GM19193 (cell line): ENCODE results near the gene DHX36.

Source experiments
- POLR2A ChIP-seq: IDR thresholded peaks from 4 replicates; pipeline ENCODE4 v1.6.1; 2011; ENCODE audit not compliant: insufficient read depth, insufficient read length; ENCODE audit errors: extremely low read depth

The DHX36 gene

DNA sequence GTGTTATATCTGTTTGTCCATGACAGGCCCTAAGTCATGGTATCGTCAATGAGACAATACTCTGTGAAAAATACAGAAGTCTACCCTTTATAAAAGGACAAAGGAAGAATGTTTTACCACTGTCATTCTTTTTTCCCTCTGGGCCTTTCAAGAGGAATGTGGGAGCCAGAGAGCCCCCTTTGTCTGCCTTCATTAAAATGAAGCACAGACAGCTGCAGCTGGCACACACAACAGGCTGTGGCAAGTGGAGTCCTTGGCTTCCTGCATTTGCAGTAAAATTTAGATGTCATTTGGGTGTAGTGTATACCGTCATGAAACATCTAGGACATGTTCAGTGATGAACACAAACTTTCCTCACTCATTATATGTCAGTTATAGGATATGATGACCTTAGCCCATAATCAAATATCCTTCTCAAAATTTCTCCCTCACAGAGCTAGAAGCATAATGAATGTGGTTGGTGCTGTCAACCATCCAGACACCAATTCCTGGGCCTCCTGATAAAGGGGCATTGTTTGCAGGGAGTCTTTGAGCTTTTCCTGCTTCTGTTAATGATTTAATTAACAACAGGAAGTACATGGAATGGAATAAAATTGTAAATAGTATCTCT is 76.4 kb downstream of the DHX36 start:
- no peak for TF ChIP-seq POLR2A

DNA sequence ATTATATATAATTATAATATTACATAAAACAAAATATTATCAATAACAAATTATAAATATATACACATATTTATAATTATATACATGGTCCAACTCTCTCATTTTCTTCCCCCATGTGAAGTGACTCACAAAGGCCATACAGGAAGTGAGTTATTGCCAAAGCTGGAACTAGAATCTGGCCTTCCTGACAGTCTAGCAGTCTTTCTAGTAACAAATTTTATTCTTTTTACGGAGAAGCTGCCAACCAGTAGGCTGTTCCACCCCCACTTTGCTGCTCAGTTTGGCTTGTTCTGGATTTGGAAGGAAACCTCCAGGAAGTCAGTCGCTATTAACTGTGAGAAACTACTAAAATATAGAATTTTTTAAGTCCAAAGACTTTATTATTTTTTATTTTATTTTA is 79.6 kb downstream of the DHX36 start:
- no peak for TF ChIP-seq POLR2A

DNA sequence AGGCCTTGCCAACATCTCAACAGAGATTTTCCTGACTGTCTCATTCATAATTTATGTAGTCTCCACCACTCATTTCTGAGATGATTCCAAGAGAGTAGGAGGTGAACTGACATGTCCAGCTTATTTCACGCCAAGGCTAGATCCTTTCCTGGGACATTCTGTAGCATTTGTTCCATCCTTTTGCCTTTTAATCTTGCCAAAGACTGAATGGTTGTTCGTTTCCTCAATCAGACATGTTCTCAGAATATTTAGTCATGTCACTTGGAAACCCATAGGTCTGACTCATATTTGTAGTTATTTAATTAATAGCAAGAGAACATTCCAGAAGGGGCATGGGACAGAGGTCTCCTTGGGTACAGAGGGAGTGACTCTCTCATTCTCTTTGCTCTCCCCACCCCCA is 80.9 kb downstream of the DHX36 start:
- no peak for TF ChIP-seq POLR2A

DNA sequence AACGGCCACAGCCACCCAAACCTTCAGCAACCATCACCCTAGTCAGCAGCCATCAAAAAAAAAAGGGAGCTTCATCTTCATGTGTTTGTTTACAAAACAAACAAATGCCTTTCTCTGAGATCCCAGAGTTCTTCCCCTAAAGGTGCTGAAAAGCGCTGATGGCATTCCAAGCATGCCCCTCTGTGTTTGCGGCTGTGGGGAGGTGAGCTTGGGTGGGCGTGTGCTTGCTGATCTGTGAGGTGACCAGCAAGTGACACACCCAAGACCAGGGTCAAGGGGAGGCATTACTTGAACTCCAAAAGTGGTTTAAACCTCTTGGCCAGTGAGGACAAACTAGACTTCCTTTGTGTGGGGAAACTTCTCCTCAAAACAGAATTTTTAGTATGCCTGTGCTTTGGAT is 81.5 kb downstream of the DHX36 start:
- no peak for TF ChIP-seq POLR2A

DNA sequence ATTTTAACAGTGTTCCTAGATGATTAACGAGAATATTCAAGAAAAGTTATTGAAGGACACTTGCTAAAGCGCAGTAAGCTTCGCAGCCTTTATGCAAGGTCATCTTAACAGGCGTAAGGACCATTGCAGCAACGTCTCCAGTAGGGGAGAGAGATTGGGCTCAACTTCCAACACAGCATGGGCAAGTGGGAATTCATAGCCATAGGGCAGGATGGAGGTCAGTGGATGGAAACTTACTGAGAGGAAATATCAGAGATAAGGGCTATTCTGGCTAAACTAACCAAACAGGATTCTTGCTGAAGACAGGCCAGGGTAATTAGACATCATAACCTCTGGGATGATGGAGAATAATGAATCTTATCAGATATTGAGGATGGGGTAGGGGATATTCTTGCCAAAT is 82.8 kb downstream of the DHX36 start:
- TF ChIP-seq POLR2A: no peak

DNA sequence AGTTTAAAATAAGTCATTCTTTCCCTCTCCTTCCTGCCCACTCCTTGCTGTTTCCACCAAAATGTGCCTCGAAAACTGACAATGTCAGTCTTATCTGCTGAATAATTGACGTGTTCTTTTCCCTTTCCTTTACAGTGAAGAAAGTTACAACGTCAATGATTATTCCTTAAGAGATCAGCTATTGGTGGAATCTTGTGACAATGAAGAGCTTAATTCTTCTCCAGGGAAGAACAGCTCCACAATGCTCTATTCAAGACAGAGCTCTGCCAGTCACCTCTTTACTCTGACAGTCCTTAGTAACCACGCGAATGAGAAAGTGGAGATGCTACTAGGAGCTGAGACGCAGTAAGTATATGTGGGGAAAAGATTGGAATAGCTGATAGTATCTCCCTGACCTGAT is 84.1 kb downstream of the DHX36 start:
- no peak for TF ChIP-seq POLR2A

DNA sequence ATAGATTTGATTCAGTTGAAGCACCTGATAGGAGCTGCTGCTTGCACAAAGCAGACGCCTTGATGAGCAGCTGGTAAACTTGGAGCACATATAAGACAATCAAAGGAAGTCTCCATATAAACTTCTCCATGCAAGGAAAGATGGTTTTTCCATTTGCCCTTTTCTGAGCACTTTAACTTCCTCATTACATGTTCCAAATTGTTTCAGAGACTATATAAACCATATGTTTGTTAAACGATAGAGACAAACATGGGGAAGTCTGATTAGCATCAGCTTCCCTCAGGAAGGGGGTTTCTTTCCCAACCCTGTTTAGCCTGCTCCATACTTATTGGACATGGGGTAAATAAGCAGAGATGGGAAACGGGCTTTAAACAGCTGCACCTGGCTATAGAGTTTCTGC is 88.0 kb downstream of the DHX36 start:
- no peak for TF ChIP-seq POLR2A

DNA sequence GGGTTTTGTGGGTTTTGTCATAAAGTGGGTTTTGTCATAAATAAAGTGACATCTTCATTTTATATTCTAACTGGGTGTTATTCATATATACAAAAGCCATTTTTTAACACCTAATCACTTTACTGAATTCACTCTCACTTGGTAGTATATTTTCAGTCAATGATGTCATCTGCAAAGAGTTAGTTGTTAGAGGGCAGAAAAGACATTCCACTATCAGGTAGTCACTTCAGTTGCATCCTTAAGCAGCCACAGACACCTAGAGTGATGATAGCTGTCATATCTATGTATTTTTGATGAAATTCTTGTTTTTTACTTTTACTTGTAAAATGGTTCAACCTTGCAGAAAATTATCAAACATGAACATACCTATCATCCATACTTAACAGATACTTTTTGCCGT is 89.0 kb downstream of the DHX36 start:
- TF ChIP-seq POLR2A: no peak

DNA sequence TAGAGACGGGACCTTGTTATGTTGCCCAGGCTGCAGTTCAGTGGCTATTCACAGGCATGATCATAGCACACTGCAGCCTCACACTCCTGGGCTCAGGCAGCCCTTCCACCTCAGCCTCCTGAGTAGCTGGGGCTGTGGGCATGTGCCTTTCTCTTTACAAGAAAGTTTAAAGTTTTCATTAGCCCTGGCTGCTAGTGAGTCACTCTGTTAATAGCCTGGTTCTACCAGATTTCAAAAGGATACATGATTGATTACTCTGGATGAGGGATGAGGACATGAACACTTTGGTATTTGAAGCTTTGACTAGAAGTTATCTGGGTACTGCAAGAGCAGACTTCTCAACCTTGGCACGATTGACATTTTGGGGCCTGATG is 95.1 kb downstream of the DHX36 start:
- no peak for TF ChIP-seq POLR2A

DNA sequence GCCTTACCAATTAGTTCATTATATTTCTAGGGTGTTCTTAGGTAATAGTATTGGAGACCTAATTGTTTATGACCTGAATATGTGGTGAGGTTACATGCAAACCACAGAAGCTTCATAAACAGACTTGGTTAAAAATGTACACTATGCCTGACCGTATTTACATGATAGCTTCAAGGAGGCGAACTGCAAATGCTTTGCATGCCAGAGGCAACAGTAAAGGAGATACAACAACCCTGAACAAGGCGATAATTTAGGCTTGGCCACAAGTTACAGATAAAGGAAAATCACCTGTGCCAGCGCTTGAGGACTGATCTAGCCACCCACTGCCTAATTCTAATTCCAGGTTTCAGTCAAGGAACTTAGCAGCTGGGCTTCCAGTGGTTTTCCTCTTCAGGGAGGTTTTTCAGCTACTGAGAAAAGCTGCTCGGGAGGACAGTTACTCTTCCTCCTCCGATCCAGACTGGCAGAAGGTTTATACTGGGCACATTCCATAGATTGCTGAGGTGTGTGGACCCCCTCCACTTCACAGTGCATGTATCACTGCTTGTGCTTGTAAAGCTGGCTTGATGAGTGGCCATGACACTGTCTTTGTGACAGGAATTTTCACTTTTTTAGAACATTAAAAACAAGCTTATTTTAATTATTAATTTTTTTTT is 95.6 kb downstream of the DHX36 start:
- no peak for TF ChIP-seq POLR2A

DNA sequence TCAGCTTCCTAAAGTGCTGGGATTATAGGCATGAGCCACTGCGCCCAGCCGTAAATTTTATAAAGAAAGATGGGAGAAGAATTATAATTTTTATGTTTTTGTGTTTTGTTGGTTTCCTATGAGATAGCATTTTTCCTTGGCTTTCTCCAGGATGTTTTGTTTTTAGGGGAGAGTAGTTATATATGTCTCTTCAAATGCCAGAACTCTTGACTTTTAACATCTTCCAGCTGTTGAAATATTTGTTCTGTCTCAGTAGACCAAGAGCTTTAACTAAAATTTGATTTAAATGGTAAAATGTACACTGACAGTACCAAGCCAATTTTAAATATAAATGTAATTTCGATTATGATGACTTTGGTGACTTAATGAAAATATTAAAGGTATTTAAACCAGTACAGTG is 96.8 kb downstream of the DHX36 start:
- TF ChIP-seq POLR2A: no peak

DNA sequence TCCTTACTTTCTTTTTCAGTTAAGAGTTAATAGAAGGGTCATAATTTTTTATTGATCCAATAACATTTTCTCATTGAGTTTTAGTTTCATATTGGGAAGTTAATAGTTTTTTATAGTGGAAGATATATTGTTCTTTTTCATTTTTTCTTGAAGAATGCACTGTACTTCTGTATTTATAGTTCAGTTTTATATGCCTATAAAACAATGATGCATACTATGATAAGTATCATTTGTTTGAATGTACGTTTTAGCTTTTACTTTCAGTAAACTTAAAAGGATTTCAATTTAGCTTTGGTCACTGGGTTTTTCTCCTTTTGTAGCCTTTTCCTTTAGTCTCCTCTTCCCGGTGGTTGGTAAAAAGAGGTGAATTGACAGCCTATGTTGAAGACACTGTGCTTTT is 98.8 kb downstream of the DHX36 start:
- no peak for TF ChIP-seq POLR2A

DNA sequence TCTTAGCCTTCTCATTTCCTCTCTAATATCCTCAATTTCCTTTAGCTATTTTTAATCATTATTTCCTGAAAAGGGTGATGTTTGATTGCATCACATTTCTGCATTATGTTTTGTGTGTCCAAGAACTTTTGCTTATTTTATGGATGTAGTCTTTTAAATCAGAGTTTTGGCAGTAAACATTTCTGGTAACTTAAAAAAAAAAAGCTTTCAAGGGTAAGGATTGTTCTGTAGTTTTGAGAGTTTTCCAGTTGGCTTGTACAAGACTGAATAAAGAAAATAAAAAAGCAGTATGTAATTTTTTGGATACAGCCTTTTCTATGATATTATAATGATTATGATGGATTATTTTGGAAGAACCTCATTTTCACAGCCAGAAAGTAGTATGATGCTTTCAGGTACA is 99.4 kb downstream of the DHX36 start:
- no peak for TF ChIP-seq POLR2A

DNA sequence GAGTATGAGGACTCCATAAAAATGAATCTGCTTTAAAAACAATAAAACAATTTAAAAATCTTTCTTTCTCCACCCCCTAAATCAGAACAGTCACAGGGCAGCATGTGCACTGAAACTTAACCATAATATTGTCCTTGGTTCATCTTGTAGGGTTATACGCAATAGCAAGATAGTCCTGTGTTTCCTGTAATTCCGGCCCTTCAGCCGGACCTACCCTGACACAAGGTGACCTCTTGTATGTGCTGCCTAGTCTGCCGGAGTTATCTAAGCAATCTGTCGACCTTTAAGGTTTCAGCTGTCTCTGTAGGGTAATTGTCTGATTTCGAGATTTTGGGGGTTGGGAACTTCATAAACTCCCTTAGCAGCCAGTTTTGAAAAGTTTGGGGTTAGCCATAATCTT is 99.9 kb downstream of the DHX36 start:
- no peak for TF ChIP-seq POLR2A

DNA sequence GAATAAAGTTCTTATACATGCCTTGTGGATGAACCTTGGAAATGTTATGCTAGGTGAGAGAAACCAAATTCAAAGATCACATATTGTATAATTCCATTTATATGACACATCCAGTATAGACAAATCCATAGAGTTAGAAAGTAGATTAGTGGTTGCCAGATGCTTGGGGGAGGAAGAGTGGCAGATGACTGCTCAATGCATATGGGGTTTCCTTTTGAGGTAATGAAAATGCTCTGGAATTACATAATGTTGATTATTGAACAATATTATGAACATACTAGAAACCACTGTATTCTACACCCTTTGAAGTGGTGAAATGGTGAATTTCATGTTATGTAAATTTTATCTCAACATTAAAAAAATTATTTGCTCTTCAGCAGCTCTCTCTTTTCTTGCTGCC is 100.8 kb downstream of the DHX36 start:
- TF ChIP-seq POLR2A: no peak
